ENCODE results near the gene GLDN. TPM values are rescaled to one million over a fixed set of nuclear protein-coding genes. Genes with fewer than 3 reads are reported as not detected.

GLDN gene
- 0.09 TPM in 1 of 2 replicates, not detected in the other for total RNA-seq

DNA sequence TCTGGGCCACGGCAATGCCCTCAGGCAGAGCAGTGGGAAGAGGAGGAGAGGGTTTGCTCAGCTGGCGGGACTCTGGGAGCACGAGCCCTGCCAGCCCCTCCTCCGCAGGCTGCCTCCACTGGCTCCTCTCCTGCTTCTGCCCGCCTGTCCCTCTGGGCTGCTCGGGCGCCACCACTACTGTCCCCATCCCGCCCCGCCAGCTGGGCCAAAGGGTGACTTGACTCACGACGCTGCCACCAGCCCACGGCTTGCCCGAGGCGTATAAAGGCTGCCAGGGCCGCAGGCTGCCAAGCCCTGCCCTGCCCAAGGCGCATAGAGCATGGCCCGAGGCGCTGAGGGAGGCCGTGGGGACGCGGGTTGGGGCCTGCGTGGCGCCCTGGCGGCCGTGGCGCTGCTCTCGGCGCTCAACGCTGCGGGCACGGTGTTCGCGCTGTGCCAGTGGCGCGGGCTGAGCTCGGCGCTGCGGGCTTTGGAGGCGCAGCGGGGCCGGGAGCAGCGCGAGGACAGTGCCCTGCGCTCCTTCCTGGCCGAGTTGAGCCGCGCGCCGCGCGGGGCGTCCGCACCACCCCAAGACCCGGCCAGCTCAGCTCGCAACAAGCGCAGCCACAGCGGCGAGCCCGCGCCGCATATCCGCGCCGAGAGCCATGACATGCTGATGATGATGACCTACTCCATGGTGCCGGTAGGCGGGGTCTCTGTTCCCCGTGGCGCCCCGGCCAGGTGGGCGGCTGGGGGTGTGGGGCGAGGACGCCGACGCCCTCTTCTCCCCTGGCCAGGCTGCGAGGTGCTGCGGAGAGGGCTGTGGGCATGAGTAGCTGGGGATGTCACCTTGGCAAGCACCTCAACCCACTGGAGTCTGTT, at the start of gene GLDN:
GLDN (plus strand) TSS at position 290 of the 861 bp plus-strand sequence; CDS start at position 320, 30 bp downstream.

GRCh38 chr15:51338496-51338895, 3.0 kb upstream of the GLDN start, which contains the start of gene CYP19A1:
Gene CYP19A1, minus strand, starts transcription at chr15:51338596. Its CDS starts 95,684 bp downstream, at chr15:51242912.

Other genes starting within 250 kb of the GLDN start
- gene TNFAIP8L3, start 246.7 kb upstream of the GLDN start, total RNA-seq, result 15.8 and 29.9 TPM in 2 replicates
- 0.09 and 0.19 TPM in 2 replicates for gene CYP19A1, start 3.1 kb upstream of the GLDN start, total RNA-seq

All from endothelial cell of coronary artery (primary cell).